Measurements from ENCODE around the gene TPRX1.
"Not testable (repeated sequence)": the region's sequence is repeated elsewhere in the genome, so short reads cannot be mapped to it uniquely, and the experiment has no call there.

The TPRX1 gene

GRCh38 chr19:47802521-47803043 is 1.8 kb downstream of the TPRX1 start:
- DNase-seq (ENCODE audit: low spot score): no peak

GRCh38 chr19:47801270-47801669 is 3.1 kb downstream of the TPRX1 start:
- no peak for DNase-seq (ENCODE audit: low spot score)

- no peak for DNase-seq (ENCODE audit: low spot score)
Measured at GRCh38 chr19:47798904-47799266, 5.5 kb downstream of the TPRX1 start.

GRCh38 chr19:47797996-47798903 is 6.1 kb downstream of the TPRX1 start:
- no peak for DNase-seq (ENCODE audit: low spot score)

- DNase-seq (ENCODE audit: low spot score): no peak
Measured at GRCh38 chr19:47796785-47797184, 7.6 kb downstream of the TPRX1 start.

GRCh38 chr19:47794526-47794925 is 9.8 kb downstream of the TPRX1 start:
- DNase-seq (ENCODE audit: low spot score): no peak

GRCh38 chr19:47792616-47793015 is 11.7 kb downstream of the TPRX1 start:
- no peak for DNase-seq (ENCODE audit: low spot score)

- DNase-seq (ENCODE audit: low spot score): no peak
Measured at GRCh38 chr19:47790398-47790814, 13.9 kb downstream of the TPRX1 start.

GRCh38 chr19:47789811-47790210 is 14.5 kb downstream of the TPRX1 start:
- DNase-seq (ENCODE audit: low spot score): not testable (repeated sequence)

GRCh38 chr19:47787307-47787706 is 17.0 kb downstream of the TPRX1 start:
- DNase-seq (ENCODE audit: low spot score): not testable (repeated sequence)

- no peak for DNase-seq (ENCODE audit: low spot score)
Measured at GRCh38 chr19:47786566-47786965, 17.8 kb downstream of the TPRX1 start.

- DNase-seq (ENCODE audit: low spot score): peak; percentile 78
Measured at GRCh38 chr19:47781590-47782262, 22.6 kb downstream of the TPRX1 start.

GRCh38 chr19:47780215-47780551 is 24.2 kb downstream of the TPRX1 start:
- no peak for DNase-seq (ENCODE audit: low spot score)

GRCh38 chr19:47779524-47780214 is 24.7 kb downstream of the TPRX1 start:
- no peak for DNase-seq (ENCODE audit: low spot score)

- peak; percentile 72 for DNase-seq (ENCODE audit: low spot score)
Measured at GRCh38 chr19:47778954-47779351, 25.4 kb downstream of the TPRX1 start.

GRCh38 chr19:47778049-47778953 is 26.1 kb downstream of the TPRX1 start, which contains the start of gene SELENOW:
SELENOW (plus strand) TSS chr19:47778703; CDS start chr19:47778786, 83 bp downstream.
- DNase-seq (ENCODE audit: low spot score): peak; percentile 82

- not testable (repeated sequence) for DNase-seq (ENCODE audit: low spot score)
Measured at GRCh38 chr19:47777245-47778048, 26.9 kb downstream of the TPRX1 start.

GRCh38 chr19:47776568-47776967 is 27.8 kb downstream of the TPRX1 start:
- peak; percentile 67 for DNase-seq (ENCODE audit: low spot score)

- DNase-seq (ENCODE audit: low spot score): not testable (repeated sequence)
Measured at GRCh38 chr19:47771291-47771690, 33.1 kb downstream of the TPRX1 start.

GRCh38 chr19:47769534-47769933 is 34.8 kb downstream of the TPRX1 start:
- DNase-seq (ENCODE audit: low spot score): no peak
